ENCODE measurements around the gene FAM118B. TPM values are rescaled to one million over a fixed set of nuclear protein-coding genes. Genes with fewer than 3 reads are reported as not detected.
"Not testable (repeated sequence)": the region's sequence is repeated elsewhere in the genome, so short reads cannot be mapped to it uniquely, and the experiment has no call there.

FAM118B gene
- total RNA-seq, 1 experiment from 2014 or later, result 64.3 TPM

DNA sequence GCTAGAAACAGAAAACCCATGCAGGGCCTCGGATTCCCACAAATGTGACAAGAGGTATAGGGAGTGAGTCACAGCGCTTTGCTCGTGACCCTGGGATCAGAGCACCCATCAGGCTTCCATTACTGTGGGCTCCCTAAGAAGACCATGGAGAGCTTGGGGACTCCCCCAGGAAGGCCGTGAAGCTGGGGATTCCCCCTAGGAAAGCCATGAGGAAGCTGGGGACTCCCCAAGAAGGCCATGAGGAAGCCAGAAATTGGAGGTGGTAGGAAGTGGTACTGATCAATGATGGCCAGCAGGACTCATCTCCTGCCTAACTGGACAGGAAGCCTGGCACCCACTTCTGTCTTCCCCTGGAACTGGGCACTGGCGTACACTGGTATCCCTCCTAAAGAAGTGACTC, 82.1 kb downstream of the FAM118B start:
- in situ Hi-C loops (cut with HindIII; ENCODE audit: low sequenced_read_pairs), result no loop called here

DNA sequence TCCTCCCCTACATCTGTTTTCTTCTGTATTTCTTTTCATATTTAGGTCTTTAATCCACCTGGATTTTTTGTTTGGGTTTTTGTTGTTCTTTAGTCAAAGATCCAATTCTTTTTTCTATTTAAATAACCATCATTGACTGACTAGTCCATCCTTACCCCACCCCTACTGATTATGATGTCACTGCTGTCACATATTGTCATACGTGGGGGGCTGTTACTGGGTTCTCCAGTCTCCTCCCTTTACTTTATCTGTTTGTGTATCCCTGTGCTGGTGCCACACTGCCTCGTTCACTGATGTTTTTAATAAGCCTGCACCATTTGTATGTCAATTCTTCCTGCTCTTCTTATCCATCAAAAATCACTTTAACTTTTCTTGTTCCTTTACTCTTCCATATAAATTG, 85.4 kb downstream of the FAM118B start:
- DNase-seq (ENCODE audit: low spot score), result no peak
- in situ Hi-C loops (cut with HindIII; ENCODE audit: low sequenced_read_pairs), result no loop called here

More for the DNA sequence above, 82.1 kb downstream of the FAM118B start:
- DNase-seq (ENCODE audit: low spot score), result no peak

DNA sequence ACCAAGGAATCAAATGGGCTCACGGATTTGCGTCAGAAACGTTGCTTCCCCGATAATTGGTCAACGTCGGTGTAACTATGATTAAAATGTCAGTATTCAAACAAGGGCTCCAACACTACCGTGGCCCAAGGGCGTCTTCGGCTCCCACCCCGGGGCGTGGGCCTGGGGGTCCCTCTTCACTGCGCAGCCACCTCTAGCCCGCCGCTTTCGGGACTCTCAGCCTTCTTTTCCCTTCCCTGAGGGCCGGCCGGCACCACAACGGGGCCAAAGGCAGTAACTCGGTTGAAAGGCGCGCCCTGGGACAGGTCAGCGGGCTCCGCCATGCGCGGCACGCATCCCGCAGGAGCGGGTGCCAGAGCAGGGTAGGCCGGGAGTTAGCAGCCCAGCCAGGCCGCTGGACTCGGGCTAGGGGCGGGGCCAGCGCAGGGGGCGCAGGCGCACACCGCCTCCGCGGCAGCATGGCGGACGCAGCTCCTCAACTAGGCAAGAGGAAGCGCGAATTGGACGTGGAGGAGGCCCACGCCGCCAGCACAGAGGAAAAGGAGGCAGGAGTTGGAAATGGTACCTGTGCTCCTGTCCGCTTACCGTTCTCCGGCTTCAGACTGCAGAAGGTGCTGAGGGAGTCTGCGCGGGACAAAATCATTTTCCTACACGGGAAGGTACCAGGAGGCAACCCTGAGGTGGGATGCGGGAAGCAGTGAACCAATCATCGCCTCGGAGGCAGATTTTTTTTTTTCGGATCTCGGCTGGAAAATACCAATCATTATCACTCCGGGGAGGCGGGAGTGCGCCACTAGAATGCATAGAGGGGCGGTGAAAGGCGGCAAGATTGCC, 92.3 kb downstream of the FAM118B start, which contains the start of gene DCPS:
DCPS (plus strand) TSS at position 438 of the 834 bp plus-strand sequence; CDS start at position 459, 21 bp downstream.
- peak; percentile 93 for DNase-seq (ENCODE audit: low spot score)
- in situ Hi-C loops (cut with HindIII; ENCODE audit: low sequenced_read_pairs), result no loop called here

DNA sequence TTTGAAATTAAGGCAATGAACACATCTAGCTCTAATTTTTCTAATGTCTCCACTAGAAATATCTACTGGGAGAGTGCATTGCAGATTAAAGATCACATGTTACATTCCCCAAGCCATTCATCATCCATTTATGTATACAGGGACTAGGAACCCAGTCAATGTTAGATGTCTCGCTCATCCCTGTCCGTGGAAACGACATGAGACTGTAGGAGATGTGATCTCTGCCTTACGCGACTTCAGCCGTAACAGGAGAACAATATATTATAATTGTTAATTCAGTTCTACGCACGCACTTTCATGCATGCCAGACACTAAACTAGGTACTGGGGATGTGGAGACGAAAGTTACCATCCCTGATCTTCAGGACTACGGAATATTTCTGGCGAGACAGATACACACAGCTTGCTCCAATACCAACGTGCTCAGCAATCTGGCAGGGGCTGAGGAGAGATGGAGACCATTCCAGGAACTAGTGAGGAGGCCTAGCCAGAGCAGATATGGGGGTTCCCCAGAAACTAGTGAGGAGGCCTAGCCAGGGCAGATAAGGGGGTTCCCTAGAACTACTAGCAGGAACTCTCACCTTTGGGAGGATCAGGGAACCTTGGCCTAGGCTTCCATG, 93.0 kb downstream of the FAM118B start:
- no peak for DNase-seq (ENCODE audit: low spot score)
- in situ Hi-C loops (cut with HindIII; ENCODE audit: low sequenced_read_pairs), result no loop called here

DNA sequence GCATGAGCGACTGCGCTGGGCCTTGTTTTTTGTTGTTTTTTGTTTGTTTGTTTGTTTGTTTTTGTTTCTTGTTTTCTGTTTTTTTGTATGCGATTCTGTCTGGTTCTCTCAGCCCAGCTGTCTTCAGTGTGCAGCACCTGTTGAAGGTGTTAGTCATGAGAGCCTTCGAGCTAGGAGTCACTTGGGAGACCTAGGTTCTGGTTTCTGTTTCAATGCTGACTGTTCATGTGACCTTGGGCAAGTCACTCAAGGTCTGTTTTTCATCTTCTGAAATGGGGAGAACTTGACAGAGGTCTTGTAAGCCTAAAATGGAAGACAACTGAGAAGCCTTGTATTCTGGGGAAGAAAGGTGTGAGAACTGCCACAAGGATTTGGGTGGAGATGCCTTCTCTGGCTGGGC, 94.1 kb downstream of the FAM118B start:
- in situ Hi-C loops (cut with HindIII; ENCODE audit: low sequenced_read_pairs), result no loop called here

DNA sequence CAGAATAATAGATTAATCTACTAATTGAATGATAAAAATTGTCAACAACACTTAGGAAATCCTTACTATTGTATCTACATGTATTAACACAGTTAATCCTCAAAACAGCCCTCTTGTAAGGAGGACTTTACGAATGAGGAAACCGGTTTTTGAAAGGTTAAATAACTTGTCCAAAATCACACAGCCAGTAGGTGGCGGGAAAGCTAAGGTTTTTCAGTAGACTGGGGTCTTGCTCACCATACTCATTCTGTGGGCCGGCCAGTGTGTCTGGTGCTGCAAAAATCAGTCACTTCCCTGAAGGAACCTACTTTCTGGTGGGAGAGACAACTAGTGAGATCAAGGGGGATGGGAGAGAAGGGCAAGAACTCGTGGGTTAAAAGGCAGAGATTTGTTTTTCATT, 96.1 kb downstream of the FAM118B start:
- peak; percentile 49 for DNase-seq (ENCODE audit: low spot score)
- in situ Hi-C loops (cut with HindIII; ENCODE audit: low sequenced_read_pairs), result no loop called here

More for the DNA sequence above, 94.1 kb downstream of the FAM118B start:
- DNase-seq (ENCODE audit: low spot score), result no peak

GRCh38 chr11:126308271-126308671, 96.7 kb downstream of the FAM118B start:
- in situ Hi-C loops (cut with HindIII; ENCODE audit: low sequenced_read_pairs), result no loop called here
- DNase-seq (ENCODE audit: low spot score), result no peak

GRCh38 chr11:126308771-126309170, 97.2 kb downstream of the FAM118B start:
- in situ Hi-C loops (cut with HindIII; ENCODE audit: low sequenced_read_pairs); DNase-seq (ENCODE audit: low spot score): not testable (repeated sequence)

DNA sequence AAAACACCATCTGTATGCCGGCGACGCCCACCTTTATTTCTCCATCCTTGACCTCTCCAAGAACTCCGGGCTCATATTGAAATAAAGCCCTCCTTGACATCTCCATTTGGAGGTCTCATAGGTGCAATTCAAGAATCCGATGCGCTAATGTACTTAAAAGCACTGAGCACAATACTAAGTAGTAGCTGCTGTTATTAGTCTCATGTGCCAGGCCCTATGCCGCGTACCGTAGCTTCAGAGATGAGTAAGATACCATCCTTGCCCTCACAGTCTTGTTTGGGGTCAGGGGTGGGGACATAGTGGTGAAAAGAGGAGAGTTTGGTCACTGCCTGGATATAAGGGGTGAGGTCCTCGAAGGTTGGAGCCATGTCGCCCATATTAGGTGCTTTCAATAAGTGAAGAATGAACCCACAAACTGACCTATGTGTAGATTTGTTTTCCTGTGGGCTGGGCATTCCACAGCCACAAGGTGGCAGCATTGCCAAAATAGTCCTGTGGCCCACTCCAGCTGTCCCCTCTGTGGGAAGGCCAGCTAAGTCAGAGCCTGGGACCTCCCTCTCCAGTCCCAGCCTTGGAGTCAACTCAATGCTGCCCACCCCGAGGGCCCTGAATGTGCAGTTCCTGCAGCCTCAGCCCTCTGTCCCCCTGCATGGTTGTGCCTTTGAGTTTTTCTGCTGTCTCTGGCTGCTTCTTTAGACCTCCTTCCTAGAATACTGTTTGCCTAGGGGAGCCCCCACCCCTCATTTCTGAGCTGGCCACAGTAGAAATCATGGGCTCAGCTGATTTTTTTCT, 98.8 kb downstream of the FAM118B start:
- in situ Hi-C loops (cut with HindIII; ENCODE audit: low sequenced_read_pairs), result no loop called here
- DNase-seq (ENCODE audit: low spot score), result peak; percentile 80

- no peak for DNase-seq (ENCODE audit: low spot score)
- in situ Hi-C loops (cut with HindIII; ENCODE audit: low sequenced_read_pairs), result no loop called here
Measured at GRCh38 chr11:126310992-126311310, 99.4 kb downstream of the FAM118B start.

DNA sequence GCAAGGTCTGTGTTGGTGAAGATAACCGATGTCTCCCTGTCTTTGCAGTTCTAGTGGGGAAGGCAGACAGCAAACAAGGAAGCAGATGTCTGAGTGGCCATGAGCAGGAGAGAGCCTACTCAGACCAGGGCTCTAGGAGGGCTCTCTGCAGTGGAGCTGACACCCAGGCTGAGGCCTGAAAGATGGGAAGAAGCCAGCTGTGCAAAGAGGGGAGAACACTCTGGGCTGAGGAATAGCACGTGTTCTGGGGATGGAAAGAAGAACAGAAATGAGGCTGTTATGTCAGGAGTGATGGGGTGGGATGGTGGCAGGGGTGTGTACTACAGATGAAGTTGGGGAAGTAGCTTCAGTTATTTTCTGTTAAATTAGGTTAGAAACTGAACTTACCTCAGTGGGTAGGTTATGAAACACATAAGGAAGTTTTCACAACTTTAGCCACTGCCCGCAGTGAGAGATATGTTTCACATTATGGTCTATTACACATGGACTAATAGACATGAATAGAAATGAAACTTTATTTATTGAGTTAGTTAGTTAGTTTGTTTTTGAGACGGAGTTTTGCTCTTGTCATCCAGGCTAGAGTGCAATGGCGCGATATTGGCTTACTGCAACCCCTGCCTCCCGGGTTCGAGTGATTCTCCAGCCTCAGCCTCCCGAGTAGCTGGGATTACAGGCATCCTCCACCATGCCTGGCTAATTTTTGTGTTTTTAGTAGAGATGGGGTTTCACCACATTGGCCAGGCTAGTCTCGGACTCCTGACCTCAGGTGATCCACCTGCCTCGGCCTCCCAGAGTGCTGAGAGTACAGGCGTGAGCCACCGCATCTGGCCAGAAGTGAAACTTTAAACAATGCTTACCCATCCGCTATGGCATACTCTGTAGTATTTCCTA, 100.1 kb downstream of the FAM118B start:
- DNase-seq (ENCODE audit: low spot score), result no peak
- in situ Hi-C loops (cut with HindIII; ENCODE audit: low sequenced_read_pairs), result no loop called here

Other genes with a start within 250 kb of the FAM118B start
- 1.3 and 12.7 TPM in 2 replicates for gene CDON, start 148.9 kb upstream of the FAM118B start, total RNA-seq (2014; rRNA removed; shearing (Covaris generic))
- 33.1 and 45.4 TPM in 2 replicates for gene RPUSD4, start 132 bp upstream of the FAM118B start, total RNA-seq (2014; rRNA removed; shearing (Covaris generic))
- gene SRPRA, start 57.1 kb downstream of the FAM118B start, total RNA-seq (2014; rRNA removed; shearing (Covaris generic)), result 56.0 and 64.6 TPM in 2 replicates
- gene FOXRED1, start 57.4 kb downstream of the FAM118B start, total RNA-seq (2014; rRNA removed; shearing (Covaris generic)), result 54.0 and 73.2 TPM in 2 replicates
- gene TIRAP, start 71.3 kb downstream of the FAM118B start, total RNA-seq (2014; rRNA removed; shearing (Covaris generic)), result 5.6 and 8.1 TPM in 2 replicates
- 25.0 and 48.3 TPM in 2 replicates for gene DCPS, start 92.3 kb downstream of the FAM118B start, total RNA-seq (2014; rRNA removed; shearing (Covaris generic))
- 26.2 and 35.0 TPM in 2 replicates for gene ST3GAL4, start 143.9 kb downstream of the FAM118B start, total RNA-seq (2014; rRNA removed; shearing (Covaris generic))

All from G401 (cell line).